H9 (cell line): ENCODE data around the gene GP1BB. TPM values are rescaled to one million over a fixed set of nuclear protein-coding genes. Genes with fewer than 3 reads are reported as not detected.

Experiments
- DNase-seq: peaks from one replicate; pipeline ENCODE4 v3.0.0-alpha.2; 2017
- H2AFZ ChIP-seq: one replicate; pipeline ENCODE4 v1.6.1; 2013; ENCODE audit warnings: mild to moderate bottlenecking, low read length, control low read depth, moderate library complexity
- H2AK5ac ChIP-seq: 2 replicates; pipeline ENCODE4 v1.6.1; 2013; ENCODE audit warnings: low read length, control low read depth, mixed read lengths; ENCODE audit not compliant: insufficient read length
- H2BK120ac ChIP-seq: one replicate; pipeline ENCODE4 v1.6.1; 2013; ENCODE audit warnings: low read depth, mild to moderate bottlenecking, low read length, control low read depth, inconsistent platforms; ENCODE audit not compliant: poor library complexity, severe bottlenecking
- H2BK12ac ChIP-seq: 2 replicates; pipeline ENCODE4 v1.6.1; 2013; ENCODE audit warnings: low read length, control low read depth, mixed read lengths, low read depth; ENCODE audit not compliant: insufficient read length
- H2BK15ac ChIP-seq: 2 replicates; pipeline ENCODE4 v1.6.1; 2013; ENCODE audit warnings: low read depth, low read length, control low read depth
- H2BK20ac ChIP-seq: one replicate; pipeline ENCODE4 v1.6.1; 2013; ENCODE audit warnings: low read depth, mild to moderate bottlenecking, low read length, control low read depth, inconsistent platforms; ENCODE audit not compliant: poor library complexity, severe bottlenecking
- H2BK5ac ChIP-seq: 2 replicates; pipeline ENCODE4 v1.6.1; 2013; ENCODE audit warnings: low read length, control low read depth, mixed read lengths; ENCODE audit not compliant: insufficient read length
- H3K14ac ChIP-seq: 2 replicates; pipeline ENCODE4 v1.6.1; 2013; ENCODE audit warnings: low read length, control low read depth; ENCODE audit not compliant: insufficient read depth
- H3K18ac ChIP-seq: 2 replicates; pipeline ENCODE4 v1.6.1; 2013; ENCODE audit warnings: low read depth, mild to moderate bottlenecking, mixed read lengths, low read length, control low read depth; ENCODE audit not compliant: insufficient read length
- H3K23ac ChIP-seq: 2 replicates; pipeline ENCODE4 v1.6.1; 2013; ENCODE audit warnings: low read length, control low read depth, mixed read lengths, low read depth; ENCODE audit not compliant: insufficient read length
- H3K23me2 ChIP-seq: 2 replicates; pipeline ENCODE4 v1.6.1; 2013; ENCODE audit warnings: low read depth, mild to moderate bottlenecking, mixed read lengths, low read length, control low read depth; ENCODE audit not compliant: insufficient read length, poor library complexity, severe bottlenecking
- H3K27ac ChIP-seq: 2 replicates; pipeline ENCODE4 v1.5.1; 2013; ENCODE audit warnings: low read length, control low read depth, mixed read lengths, low read depth; ENCODE audit not compliant: insufficient read length
- H3K27me3 ChIP-seq: 2 replicates; pipeline ENCODE4 v1.6.1; 2013; ENCODE audit warnings: low read length, control low read depth, inconsistent platforms; ENCODE audit not compliant: insufficient read depth
- H3K4ac ChIP-seq: 2 replicates; pipeline ENCODE4 v1.6.1; 2013; ENCODE audit warnings: low read depth, mild to moderate bottlenecking, control low read depth, inconsistent platforms, low read length, moderate library complexity
- H3K4me1 ChIP-seq: 2 replicates; pipeline ENCODE4 v1.6.1; 2013; ENCODE audit warnings: low read length, control low read depth, inconsistent platforms; ENCODE audit not compliant: insufficient read depth
- H3K4me2 ChIP-seq: 2 replicates; pipeline ENCODE4 v1.6.1; 2013; ENCODE audit warnings: low read length, control low read depth, mixed read lengths; ENCODE audit not compliant: insufficient read length, insufficient read depth
- H3K56ac ChIP-seq: 2 replicates; pipeline ENCODE4 v1.6.1; 2013; ENCODE audit warnings: low read depth, mild to moderate bottlenecking, mixed read lengths, low read length, control low read depth; ENCODE audit not compliant: insufficient read length
- H3K79me1 ChIP-seq: 2 replicates; pipeline ENCODE4 v1.6.1; 2013; ENCODE audit warnings: low read depth, mild to moderate bottlenecking, moderate library complexity, low read length, control low read depth, inconsistent platforms; ENCODE audit not compliant: insufficient read depth, poor library complexity, severe bottlenecking
- H3K79me2 ChIP-seq: 2 replicates; pipeline ENCODE4 v1.6.1; 2013; ENCODE audit warnings: low read length, control low read depth, inconsistent platforms; ENCODE audit not compliant: insufficient read depth
- H3K9ac ChIP-seq: 2 replicates; pipeline ENCODE4 v1.6.1; 2013; ENCODE audit warnings: low read length, control low read depth, mixed read lengths; ENCODE audit not compliant: insufficient read length; ENCODE audit errors: extremely low read depth
- H3K9me3 ChIP-seq: one replicate; pipeline ENCODE4 v1.6.1; 2013; ENCODE audit warnings: low read depth, low read length, inconsistent platforms; ENCODE audit not compliant: control insufficient read depth
- H3T11ph ChIP-seq: one replicate; pipeline ENCODE4 v1.6.1; 2013; ENCODE audit warnings: mild to moderate bottlenecking, low read length, control low read depth, inconsistent platforms
- H4K20me1 ChIP-seq: one replicate; pipeline ENCODE4 v1.6.1; 2013; ENCODE audit not compliant: control insufficient read depth, insufficient read length, insufficient read depth
- H4K5ac ChIP-seq: 2 replicates; pipeline ENCODE4 v1.6.1; 2013; ENCODE audit warnings: low read depth, mild to moderate bottlenecking, mixed read lengths, low read length, control low read depth; ENCODE audit not compliant: insufficient read length
- H4K8ac ChIP-seq: replicated peaks from 2 replicates; pipeline ENCODE4 v1.6.1; 2013; ENCODE audit warnings: low read length, control low read depth, mixed read lengths, low read depth; ENCODE audit not compliant: insufficient read length
- H4K91ac ChIP-seq: 2 replicates; pipeline ENCODE4 v1.6.1; 2013; ENCODE audit warnings: low read depth, mild to moderate bottlenecking, moderate library complexity, mixed read lengths, low read length, control low read depth; ENCODE audit not compliant: insufficient read length
- H3K27ac Mint-ChIP-seq, 3 experiments: 2 replicates in 2 of 3; 3 replicates in 1 of 3; pipeline ENCODE4 v1.8.0; 2020 to 2021; ENCODE audit warnings: mixed read lengths in 3 of 3, mild to moderate bottlenecking in 1 of 3, moderate library complexity in 1 of 3
- H3K27me3 Mint-ChIP-seq: 2 replicates; pipeline ENCODE4 v1.8.0; 2021; ENCODE audit warnings: low read depth, mild to moderate bottlenecking, moderate library complexity, mixed read lengths
- H3K36me3 Mint-ChIP-seq, 3 experiments: 2 replicates in 2 of 3; 3 replicates in 1 of 3; pipeline ENCODE4 v1.8.0; 2020 to 2021; ENCODE audit warnings: low read depth in 3 of 3, mixed read lengths in 3 of 3; ENCODE audit not compliant: insufficient read depth in 1 of 3
- H3K4me1 Mint-ChIP-seq, 2 experiments: 2 replicates each; pipeline ENCODE4 v1.8.0; 2020; ENCODE audit warnings: mixed read lengths in 2 of 2
- H3K4me3 Mint-ChIP-seq, 2 experiments: 2 replicates in 1 of 2; 3 replicates in 1 of 2; pipeline ENCODE4 v1.8.0; 2020 to 2021; ENCODE audit warnings: mild to moderate bottlenecking in 2 of 2, mixed read lengths in 2 of 2, moderate library complexity in 1 of 2
- H3K9me3 Mint-ChIP-seq, 2 experiments: 2 replicates in 1 of 2; 3 replicates in 1 of 2; pipeline ENCODE4 v1.8.0; 2020; ENCODE audit warnings: mild to moderate bottlenecking in 2 of 2, mixed read lengths in 2 of 2, moderate library complexity in 1 of 2
- CTCF ChIP-seq: fragments of 200-600 bp; sonication (generic); conservative IDR thresholded peaks from 3 replicates; pipeline ENCODE4 v1.8.0; 2021; ENCODE audit warnings: antibody characterized with exemption, mild to moderate bottlenecking
- WGBS: extraction: QIAGEN DNeasy Blood & Tissue Kit; methylation state at CpG from one replicate; pipeline ENCODE4 v1.1.7; 2013; ENCODE audit warnings: missing lambda C conversion rate, low lambda C conversion rate, mixed read lengths; ENCODE audit not compliant: insufficient read length; ENCODE audit errors: extremely low coverage; 5-methylcytosine and 5-hydroxymethylcytosine counted together
- total RNA-seq: library from RNA; stranded (reverse); gene quantifications from 2 replicates; pipeline ENCODE4 v1.2.1, GENCODE V29; 2021

Gene GP1BB
- total RNA-seq, 1 experiment from 2014 or later = 3.4 TPM

GRCh38 chr22:19756288-19757128 lies 33.2 kb downstream of the GP1BB start:
- H3K4me1 ChIP-seq = no peaks in the 10 kb centered on the region
- H4K5ac ChIP-seq = no peak overlapping the region
- no peak overlapping the region for H3K27ac ChIP-seq
- no peak overlapping the region for H2AFZ ChIP-seq
- Mint-ChIP-seq H3K4me3 (peak overlapping the region; percentile 25 to 51), H3K27ac (no peak overlapping the region), H3K36me3 (peaks cover 0 to under 1% (median 0%) of the 10 kb centered on the region in 3 experiments; a peak in 2 of 7 replicates), H3K9me3 (peaks cover 6 to 10% of the 10 kb centered on the region in 2 experiments; a peak in 4 of 5 replicates), H3K4me1 (peaks cover 20 to 30% of the 10 kb centered on the region in 2 experiments), H3K27me3 (peaks cover 89% of the 10 kb centered on the region)
- H2BK120ac ChIP-seq = no peak overlapping the region
- no peak overlapping the region for H4K91ac ChIP-seq
- no peak overlapping the region for H4K8ac ChIP-seq
- H4K20me1 ChIP-seq = peaks cover 3% of the 10 kb centered on the region
- H3K14ac ChIP-seq = no peak overlapping the region
- H3K23ac ChIP-seq = no peak overlapping the region
- H3K79me2 ChIP-seq = no peaks in the 10 kb centered on the region
- DNase-seq = peak; percentile 62
- TF ChIP-seq CTCF = peak; percentile 61
- H3T11ph ChIP-seq = no peak overlapping the region
- no peak overlapping the region for H2AK5ac ChIP-seq
- peaks cover 72% of the 10 kb centered on the region for H3K27me3 ChIP-seq
- no peaks in the 10 kb centered on the region for H3K23me2 ChIP-seq
- H3K79me1 ChIP-seq = no peaks in the 10 kb centered on the region
- H3K9ac ChIP-seq = no peak overlapping the region
- no peak overlapping the region for H2BK12ac ChIP-seq
- H2BK15ac ChIP-seq = no peak overlapping the region
- WGBS = no CpG with 5 or more reads among the region's 76 CpGs
- H3K9me3 ChIP-seq = no peaks in the 10 kb centered on the region
- no peak overlapping the region for H2BK5ac ChIP-seq
- no peak overlapping the region for H3K18ac ChIP-seq
- no peak overlapping the region for H2BK20ac ChIP-seq
- no peak overlapping the region for H3K4ac ChIP-seq
- no peak overlapping the region for H3K56ac ChIP-seq
- H3K4me2 ChIP-seq = no peak overlapping the region
